AG09319 (cell line): ENCODE data around the gene KCNK6.

Experiments used
- DNase-seq: peaks from one replicate; pipeline ENCODE4 v3.0.0-alpha.2; 2010; ENCODE audit warnings: low read depth; ENCODE audit errors: extremely low read depth
- TF ChIP-seq, protein P1 (sequence below): IDR thresholded peaks from 2 replicates; pipeline ENCODE4 v1.5.1; 2011; ENCODE audit warnings: low read depth, mild to moderate bottlenecking, inconsistent platforms, low read length, moderate library complexity

The KCNK6 gene

DNA sequence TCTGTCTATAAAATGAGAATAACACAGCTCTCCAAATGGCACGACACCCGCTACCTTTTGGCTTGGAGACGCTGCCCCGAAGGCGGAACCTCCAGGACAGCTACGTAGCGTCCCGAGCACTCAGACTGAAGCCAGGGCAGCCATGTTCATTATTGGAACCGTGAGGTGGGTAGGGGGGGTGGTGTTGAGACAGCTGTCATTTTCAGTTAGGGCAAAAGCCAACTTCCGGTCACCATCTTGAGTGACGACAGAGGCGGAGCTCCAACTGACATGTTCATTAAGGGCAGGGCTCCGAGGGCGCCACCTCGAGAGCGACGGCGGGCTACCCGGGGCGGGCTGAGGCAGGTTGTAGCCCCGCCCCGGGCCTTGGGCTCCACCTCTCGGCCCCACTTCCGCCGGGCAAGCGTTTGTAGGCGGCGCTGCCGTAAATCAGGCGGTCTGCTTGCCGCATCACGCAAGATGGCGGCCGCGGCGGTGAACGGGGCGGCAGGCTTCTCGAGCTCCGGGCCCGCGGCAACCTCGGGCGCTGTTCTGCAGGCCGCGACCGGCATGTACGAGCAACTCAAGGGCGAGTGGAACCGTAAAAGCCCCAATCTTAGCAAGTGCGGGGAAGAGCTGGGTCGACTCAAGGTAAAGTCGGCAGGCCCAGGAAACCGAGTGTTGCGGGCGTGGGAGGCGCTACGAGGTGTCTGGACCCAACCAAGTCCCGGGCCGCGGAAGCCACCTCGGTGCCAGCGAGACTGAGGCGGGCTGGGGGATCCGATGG, 54.9 kb downstream of the KCNK6 start, which contains the start of gene PSMD8:
Gene PSMD8, plus strand, starts transcription at position 240 of the 766 bp plus-strand sequence. Its CDS starts 31 bp downstream, at position 271.
- TF ChIP-seq, protein P1, sequence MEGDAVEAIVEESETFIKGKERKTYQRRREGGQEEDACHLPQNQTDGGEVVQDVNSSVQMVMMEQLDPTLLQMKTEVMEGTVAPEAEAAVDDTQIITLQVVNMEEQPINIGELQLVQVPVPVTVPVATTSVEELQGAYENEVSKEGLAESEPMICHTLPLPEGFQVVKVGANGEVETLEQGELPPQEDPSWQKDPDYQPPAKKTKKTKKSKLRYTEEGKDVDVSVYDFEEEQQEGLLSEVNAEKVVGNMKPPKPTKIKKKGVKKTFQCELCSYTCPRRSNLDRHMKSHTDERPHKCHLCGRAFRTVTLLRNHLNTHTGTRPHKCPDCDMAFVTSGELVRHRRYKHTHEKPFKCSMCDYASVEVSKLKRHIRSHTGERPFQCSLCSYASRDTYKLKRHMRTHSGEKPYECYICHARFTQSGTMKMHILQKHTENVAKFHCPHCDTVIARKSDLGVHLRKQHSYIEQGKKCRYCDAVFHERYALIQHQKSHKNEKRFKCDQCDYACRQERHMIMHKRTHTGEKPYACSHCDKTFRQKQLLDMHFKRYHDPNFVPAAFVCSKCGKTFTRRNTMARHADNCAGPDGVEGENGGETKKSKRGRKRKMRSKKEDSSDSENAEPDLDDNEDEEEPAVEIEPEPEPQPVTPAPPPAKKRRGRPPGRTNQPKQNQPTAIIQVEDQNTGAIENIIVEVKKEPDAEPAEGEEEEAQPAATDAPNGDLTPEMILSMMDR = peak; percentile 20
- peak; percentile 96 for DNase-seq

DNA sequence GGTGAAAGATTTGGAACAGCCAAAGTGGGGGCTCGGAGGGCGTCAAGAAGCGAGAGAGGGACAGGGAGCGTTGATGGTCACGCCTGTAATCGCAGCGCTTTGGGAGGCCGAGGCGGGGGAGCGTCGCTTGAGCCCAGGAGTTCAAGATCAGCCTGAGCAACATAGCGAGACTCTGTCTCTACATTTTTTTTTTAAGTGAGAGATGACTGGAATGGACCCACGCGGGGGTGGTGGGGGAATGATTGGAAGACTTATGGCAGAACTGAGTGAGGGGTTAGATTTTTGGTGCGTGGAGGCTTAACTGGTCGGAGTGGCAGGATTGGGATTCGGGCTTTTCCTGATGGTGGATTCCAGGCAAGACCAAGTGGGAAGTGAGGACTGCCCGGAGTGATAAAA, 55.5 kb downstream of the KCNK6 start:
- TF ChIP-seq, protein P1 = no peak

DNA sequence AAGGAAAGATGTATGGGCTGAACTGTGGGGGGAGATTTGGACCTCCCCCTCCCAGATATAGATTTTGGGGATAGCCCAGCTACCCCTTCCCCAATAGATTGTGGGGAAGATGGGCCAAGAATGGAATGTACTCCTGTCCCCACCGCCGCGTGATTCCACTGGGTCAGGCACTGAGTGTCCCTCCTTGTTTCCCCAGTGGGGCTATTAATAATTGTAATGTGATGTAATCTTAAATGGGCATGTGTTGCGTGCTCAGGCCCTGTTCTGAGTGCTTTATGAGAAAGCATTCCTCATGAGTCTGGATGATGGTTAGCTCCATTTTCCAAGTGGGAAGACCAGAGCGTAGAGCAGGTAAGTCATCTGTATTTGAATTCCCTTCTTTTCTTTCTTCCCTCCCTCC, 56.1 kb downstream of the KCNK6 start:
- TF ChIP-seq, protein P1 = no peak
- DNase-seq = no peak

More for the DNA sequence above, 55.5 kb downstream of the KCNK6 start:
- DNase-seq = no peak

DNA sequence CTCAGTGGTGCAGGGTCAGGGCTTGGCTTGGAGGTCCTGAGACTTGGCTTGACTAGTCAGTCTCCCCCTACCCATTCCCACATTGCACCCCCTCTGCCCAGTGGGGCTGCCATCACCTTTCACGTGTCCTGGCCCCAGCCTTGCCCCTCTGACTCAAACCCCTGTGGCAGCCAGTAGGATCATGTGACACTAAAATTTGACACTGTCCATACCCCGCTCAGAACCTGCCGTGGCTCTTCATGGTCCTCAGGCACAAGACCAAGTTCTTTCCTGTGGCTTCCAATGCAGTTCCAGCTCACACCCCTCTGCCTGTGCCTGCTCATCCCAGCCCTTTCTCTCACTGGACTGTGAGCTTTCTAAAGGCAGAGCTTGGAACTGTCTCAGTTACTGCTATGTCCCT, 56.9 kb downstream of the KCNK6 start:
- TF ChIP-seq, protein P1 = no peak
- no peak for DNase-seq

DNA sequence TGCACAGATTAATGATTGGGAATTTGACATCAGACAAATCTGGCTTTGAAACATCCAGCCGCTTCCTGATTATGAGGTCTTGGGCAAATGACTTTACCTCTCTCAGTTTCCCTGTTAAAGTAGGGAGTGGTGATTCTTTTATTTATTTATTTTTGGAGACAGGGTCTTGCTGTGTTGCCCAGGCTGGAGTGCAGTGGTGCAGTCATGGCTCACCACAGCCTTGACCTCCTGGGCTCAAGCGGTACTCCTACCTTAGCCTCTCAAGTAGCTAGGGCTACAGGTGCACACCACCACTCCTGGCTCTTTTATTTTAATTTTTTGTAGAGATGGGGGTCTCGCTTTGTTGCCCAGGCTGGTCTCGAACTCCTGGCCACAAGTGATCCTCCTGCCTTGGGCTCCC, 57.4 kb downstream of the KCNK6 start:
- TF ChIP-seq, protein P1 = no peak
- no peak for DNase-seq

DNA sequence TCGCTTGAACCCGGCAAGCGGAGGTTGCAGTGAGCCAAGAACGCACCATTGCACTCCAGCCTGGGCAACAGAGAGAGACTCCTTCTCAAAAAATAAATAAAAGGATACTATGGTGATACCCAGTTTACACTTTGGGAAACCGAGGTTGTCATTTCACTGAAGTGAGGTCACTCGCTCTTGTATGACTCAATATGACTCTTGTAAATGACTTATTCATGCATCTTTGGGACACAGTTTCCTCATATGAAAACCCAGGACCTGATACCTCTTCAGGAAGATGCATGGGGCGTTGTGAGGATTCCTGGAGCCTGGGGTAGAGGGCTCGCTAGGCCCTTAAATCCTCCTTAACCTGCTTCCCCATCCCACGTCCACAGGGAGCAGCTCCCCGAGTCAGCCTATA, 59.2 kb downstream of the KCNK6 start:
- DNase-seq = no peak
- TF ChIP-seq, protein P1 = no peak

DNA sequence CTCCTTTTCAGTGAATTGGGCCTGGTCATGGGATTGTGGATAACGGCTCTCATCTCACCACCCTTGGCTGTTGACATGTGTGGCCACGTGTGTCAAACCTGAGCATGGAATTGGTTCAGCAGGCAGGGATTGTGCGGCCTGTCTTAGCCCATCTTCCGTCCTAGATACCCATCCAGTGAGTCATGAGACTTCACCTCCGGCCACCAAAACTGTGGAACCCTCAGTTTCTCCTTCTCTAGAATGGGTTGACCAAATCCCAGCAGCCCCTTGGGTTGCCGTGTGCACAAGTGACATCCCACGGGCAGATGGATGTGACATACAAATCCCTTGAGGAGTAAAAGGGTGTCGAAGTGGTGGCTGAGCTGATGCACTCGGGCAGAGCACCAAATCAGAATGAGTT, 61.5 kb downstream of the KCNK6 start:
- no peak for DNase-seq
- TF ChIP-seq, protein P1 = no peak
